Stimulated activated naive CD4-positive, alpha-beta T cell (primary cell): Measurements from ENCODE around the gene OPALIN.
"Not testable (repeated sequence)": the region's sequence is repeated elsewhere in the genome, so short reads cannot be mapped to it uniquely, and the experiment has no call there.

Source experiments
- DNase-seq, 6 experiments: peaks; one replicate each; lab custom pipeline; 2025; lab: John Stamatoyannopoulos, UW

OPALIN gene

DNA sequence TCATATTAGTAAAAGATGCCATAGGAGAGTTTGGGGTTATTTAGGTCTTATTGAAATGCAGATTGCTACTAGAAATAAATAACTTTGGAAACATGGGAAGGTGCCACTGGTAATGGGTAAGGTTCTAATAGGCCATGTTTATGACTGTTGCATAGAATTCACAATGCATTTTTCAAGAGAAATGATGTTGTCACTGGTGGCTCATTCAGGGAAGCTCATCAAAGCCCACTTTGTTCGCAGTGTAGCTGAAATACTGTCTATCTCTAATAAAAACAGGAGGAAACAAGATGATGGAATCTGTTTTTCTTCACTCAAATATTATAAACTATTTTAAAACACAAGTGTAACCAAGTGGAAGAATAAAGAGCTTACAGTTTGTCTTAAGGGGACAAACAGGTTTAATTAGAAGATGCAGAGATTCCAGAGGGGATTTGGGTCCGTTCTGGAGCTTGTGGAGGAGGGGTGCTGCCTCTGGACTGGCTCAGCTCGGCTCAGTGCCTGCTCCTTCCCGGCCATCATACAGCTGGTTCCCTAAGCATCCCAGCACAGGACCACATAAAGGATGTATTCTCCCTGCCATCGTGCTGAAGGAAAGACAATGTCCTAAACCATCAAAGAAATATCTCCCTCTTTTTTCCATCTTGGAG, 20.4 kb downstream of the OPALIN start:
- DNase-seq, result no peak

DNA sequence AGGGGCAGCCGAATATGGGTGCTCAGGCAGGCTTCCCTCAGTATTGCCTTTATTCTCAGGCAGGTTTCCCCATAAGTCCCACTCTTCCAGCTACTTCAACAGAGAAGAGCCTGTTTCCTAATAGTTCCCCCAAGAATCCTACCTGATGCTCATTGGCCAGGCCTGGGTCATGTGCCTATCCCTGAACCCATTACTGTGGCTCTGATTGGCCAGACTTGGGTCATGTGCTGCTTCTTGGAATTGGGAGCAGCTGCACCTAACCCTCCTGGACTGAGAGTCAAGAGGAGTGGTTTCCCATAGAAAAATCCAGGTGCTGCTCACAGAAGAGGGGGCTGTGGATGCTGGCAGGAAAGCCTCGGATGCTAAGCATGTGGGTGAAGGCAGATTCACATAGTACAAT, 21.7 kb downstream of the OPALIN start:
- no peak for DNase-seq

DNA sequence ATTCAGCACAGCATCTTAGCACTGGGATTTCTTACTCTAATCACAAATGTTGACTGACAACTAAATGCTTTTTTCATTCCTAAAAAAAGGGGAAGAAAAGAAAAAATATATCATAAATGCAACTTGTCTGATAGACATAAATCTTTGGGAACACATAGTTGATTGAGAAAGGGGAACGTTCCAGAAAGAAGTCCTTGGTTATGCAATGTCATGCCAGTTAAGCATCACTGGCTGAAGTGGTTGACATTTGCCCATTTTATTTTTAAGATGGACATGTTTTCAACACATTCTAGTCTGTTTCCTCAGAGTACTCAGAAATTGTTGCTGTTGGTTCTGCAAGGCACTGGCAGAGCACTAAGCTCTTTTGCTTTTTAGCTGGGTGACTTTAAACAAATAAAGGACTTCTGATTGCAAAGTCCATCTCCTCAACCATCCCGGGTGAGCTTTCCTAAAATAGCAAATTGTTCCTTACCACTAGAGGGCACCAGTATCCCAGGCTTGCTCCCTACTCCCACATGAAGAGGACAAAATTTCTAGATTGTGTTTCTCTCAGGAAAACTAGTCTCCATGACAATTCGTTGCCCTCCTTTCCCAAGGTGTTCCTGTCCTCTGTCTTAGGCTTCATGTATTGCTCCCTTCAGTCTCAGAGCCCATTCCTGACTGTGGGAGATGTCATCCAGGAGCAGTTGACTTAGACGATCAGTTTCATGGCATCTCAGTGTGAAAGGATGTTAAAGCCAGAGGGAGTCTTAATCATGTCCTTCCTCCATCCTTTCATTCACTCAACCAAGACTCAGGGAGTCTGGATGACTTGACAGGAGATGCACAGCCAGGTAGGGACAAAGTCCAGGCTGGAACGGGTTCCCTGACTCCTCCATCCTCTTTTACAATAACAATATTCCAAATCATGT, 23.9 kb downstream of the OPALIN start:
- peak in 1 of 6 experiments; percentile 2 for DNase-seq

DNA sequence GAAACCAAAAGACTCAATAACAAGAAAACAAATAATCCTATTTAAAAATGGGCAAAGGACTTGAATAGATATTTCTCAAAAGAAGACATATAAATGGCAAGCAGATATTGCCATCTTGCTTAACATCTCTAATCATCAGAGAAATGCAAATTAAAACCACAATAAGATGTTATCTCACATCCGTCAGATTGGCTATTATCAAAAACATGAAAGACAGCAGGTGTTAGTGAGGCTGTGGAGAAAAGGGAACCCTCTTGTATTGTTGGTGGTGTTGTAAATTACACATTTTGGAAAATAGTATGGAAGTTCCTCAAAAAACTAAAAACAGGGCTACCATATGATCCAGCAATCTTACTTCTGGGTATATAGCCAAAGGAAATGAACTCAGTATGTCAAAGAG, 25.7 kb downstream of the OPALIN start:
- peak in 3 of 6 experiments; percentile 59 to 66 (median 65) for DNase-seq

DNA sequence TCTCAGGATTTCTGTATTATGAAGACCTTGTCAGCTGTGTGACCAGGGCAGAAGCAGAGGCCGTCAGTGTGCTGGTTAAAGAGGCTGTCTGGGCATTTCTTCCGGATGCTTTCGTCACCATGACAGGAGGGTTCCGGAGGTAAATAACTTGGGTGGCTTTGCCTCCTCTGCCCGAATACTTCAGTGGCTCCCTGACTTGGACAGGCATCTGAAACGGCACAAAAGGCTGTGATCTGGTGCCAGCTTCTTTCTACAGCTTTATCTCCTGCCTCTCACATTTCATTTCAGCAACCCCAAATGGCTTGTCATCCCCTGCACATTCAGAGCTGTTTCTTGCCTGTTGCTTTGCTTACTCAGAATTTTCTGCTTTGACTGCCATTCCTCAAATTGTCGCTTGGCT, 31.3 kb downstream of the OPALIN start:
- no peak for DNase-seq

DNA sequence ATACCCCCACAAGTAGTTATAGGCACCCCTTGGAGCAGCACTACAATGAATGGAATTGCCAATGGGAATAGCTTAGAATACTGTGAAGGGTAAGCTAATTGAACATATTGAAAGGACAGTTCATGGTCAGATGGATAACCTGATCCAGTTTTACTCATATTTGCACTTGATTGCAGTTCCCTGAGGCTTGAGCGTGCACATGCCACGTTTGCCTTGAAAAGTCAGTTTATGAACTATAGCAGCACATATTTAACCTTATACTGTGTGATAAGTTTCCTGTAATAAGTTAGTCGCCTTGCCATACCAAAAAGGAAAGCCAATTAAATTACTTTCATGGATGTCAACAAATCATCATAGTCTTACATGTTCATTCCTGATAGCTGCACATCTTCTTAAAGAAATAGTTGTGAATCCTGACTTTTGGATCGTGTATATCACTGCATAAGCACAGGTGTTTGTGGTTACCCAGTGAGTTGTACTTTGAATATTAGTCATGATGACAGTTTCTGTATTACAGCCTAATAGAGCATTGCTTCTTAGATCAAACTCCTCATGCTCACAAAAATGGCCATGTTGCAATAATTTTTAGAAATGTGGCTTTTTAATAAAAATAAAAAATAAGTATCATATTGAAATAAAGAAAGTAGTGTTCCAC, 33.0 kb downstream of the OPALIN start:
- no peak for DNase-seq

DNA sequence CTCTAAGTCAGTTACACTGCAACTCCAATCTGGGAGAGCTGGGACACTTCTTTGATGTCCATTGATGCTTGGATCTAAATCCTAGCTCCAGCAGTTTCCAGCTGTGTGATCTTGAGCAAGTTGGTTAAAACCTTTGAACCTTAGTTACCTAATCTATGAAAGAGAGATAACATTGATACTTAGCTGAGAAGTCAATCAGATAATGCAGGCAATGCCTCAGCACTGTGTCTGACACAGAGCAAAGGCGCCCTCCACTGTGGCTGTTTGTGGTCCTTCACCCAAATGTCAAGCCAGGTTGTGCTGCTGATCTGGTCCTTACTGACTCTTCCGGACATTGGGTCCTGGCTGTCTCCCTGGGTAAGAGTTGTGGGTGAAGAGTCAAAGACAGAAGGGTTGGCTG, 34.4 kb downstream of the OPALIN start:
- no peak for DNase-seq

DNA sequence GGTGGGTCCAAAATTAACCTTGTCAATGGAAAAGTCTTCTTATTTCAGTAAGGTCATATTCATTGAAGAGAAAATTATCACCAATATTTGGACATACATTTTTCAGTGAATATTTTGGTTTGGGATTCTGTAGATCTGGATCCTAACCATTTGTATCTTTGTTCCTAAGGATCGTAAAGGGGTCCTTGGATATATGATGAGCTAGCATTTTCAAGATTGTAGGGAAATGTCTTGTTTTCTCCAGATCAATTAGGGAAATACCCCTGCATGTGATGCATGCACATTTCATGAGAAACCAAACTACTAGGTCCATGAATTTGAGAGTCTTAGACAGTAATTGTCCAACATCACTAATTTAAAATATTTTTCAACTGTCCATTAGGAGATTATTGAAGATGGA, 36.5 kb downstream of the OPALIN start:
- no peak for DNase-seq

DNA sequence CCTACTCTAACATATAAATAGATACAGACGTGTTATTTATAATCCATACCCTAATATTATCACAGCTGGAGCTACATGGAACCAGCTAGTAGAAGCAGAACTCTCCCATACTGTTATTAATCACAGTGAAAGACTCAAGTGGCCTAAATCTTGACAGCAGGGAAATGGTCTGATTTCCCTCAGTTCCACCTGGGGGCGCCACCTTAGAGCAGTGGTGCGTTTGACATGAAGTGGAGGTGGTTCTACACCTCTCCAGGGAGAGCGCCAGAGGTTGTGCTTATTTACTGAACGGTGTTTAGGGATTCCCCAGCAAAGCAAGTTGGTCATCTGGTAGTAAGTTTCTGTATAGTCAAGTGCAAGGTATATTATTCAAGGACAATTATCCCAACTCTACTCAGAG, 37.0 kb downstream of the OPALIN start:
- no peak for DNase-seq

DNA sequence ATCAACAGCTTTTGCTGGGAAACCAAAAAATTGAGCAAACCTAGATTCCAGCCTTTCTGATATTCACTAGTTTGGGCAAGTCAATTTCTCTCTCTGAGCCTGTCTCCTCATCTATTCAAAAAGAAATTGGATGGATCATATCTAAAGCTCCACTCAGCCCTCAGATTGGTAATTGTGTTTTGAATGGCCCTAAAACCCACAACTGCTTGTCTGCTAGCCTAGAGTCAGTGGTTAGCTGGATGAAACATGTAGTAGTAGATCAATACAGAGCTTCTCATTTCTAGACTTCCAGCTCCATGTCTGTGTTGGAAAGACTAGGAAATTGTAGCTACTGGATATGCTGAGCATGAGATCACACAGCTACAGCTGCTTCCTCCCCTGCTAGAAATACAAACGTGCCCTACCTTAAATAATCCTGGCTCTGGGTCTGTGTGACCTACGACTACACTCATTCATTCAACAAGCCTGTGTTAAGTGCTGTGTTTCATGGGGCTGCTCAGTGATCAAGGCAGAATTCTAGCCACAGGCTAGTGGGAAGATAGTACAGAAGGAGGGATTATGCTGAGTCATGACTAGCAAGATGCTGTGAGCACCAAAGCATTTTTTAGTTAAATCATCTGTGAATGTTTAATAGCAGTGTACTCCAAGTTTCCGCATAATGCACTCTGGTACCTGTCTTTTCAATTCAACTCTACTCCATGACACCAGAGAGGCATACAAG, 38.9 kb downstream of the OPALIN start:
- no peak for DNase-seq

DNA sequence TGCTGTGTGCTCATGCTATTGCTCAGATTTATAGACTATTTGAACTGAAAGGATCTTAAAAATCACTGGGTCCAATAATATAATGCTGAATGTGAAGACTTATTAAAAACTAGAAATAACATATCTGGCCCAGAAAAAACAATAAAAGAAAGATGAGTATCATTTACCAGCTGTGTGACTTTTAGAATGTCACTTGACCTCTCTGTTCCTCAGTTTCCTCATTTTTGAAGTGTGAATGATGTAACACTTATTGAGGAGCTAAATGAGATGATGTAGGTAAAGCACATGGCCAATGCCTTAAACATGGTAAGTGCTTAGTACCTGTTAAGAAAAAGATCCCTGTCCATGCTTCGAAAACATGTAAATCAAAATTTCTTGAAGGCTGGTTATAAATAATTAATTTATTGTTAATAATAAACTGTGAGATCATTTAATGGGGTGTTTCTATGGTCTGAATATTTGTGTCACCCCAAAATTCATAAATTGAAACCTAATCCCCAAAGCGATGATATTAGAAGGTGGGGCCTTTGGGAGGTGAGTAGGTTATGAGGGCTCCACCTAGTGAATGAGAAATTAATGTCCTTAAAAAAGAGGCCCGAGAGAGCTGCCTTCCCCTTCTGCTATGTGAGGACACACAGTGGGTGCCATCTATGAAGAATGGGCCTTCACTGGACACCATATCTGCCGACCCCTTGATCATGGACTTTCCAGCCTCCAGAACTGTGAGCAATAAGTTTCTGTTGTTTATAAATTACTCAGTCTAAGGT, 41.6 kb downstream of the OPALIN start:
- no peak for DNase-seq

DNA sequence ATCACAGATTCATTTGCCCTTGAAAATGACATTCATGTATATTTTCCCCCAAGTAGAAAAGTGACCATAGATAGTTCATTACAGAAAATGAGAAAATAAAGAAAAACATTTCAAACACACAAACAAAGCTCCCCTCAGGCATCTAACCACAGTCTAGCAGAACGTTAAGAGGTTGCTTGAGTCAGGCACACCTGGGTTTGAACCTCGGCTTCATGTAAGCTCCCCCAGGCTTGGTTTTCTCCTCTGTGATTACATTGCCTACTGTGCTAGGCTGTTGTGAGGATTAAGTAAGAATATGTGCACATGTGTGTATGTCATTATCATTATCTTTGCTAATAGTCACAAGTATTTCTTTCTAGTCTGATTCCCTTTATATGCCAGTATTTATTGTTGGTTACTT, 45.5 kb downstream of the OPALIN start:
- no peak for DNase-seq

DNA sequence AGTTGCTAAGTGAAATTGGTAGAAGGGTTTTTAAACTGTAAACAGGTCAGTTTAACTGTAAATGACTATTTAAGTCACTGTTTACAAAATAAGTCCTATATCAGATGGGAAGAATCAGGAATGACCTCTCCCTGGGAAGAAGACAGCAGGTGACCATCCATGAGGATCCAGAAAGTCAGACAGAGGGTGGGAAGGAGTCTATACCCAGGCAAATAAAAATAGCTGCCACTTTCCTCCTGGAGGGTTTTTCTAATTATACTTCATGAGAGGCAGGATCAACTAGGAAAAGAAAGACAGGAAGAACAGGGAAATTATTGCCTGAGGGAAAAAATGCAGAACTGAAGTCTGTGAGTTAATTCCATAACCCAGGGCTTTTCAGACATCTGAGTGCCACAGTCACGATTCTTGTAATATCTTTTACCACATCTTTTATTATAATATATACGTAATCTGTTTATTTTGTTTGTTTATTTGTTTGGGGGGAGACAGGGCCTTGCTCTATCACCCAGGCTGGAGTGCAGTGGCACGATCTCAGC, 47.6 kb downstream of the OPALIN start:
- no peak for DNase-seq

DNA sequence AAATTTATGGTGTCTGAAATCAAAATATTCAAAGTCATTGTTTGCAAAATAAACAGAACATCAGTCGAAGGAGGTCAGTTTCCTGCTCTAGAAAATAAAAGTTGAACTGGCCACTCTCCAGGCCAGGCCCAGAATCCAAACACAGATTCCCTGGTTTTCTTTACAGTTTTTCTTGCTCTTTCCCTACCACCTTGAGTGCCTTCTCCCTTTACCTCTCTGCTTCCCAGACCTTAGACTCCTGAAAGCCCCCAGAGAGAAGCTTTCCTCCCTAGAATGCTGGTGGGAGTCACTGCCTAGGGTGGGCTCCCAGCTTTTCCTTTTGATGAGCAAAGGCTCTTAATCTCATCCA, 48.5 kb downstream of the OPALIN start:
- no peak for DNase-seq

DNA sequence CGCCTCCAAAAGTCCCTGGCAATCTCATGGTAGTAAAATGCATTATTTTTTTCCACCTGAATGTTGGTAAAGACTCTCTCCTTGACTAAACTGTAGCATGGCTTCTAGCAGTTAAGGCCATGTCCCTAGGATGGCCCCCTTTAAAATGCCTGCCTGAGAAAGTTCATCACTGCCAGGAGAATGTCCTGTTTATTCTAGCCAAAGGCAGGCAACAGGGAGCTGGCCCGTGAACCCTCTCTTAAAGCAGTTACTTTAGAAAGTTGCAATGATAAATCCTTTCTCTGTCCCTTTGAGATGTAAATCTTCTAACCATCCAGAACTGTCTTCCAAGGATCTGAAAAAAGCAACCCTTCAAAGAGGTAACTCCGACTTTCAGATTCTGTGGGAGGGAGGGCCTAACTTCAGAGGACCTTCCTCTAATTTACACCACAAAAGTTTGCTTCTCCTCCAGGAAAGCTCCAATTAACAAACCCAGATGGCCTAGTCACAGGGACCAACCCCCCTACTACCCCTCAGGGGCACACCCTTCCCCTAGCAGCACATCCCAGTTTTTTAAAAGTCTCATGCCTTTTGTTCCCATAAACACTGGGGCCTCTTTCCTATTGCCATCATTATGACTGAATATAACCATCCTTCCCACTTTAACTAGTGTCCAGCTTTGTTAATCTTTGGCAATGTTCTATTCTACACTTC, 49.0 kb downstream of the OPALIN start:
- no peak for DNase-seq

DNA sequence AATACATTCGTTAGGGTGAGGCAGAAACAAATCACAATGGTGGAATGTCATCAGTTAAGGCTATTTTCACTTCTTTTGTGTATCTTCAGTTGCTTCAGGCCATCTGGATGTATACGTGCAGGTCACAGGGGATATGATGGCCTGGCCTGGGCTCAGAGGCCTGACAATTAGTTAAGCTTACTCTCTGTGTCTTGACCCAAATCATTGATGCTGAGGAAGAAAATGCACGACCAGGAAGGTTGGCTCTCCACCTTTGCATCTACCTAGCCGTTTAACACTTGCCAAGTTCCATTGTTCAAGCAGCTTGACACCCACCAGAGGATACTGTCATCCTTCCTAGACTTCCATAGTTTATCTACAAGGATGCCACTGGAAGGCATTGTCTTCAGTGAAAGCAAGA, 49.9 kb downstream of the OPALIN start:
- DNase-seq, result not testable (repeated sequence)

DNA sequence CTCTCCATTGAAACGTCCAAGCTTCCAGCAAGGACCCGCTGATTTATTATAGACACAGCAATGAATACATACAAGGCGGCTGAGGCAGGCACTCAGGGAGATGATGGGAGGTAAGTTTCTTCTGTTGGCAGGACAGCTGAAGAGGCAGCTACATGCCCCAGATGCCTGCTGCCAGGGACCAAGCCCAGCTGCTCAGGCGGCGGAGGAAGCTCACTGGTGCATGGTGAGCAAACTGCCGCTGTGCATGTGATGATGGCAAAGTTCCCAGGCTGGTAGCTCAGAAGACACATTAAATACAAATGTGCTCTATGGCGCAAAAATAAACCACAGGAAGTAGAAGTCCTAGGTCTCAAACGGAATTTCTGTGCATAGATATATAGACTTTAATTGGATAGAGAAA, 52.3 kb downstream of the OPALIN start:
- peak in 4 of 6 experiments; percentile 9 to 45 (median 24) for DNase-seq

DNA sequence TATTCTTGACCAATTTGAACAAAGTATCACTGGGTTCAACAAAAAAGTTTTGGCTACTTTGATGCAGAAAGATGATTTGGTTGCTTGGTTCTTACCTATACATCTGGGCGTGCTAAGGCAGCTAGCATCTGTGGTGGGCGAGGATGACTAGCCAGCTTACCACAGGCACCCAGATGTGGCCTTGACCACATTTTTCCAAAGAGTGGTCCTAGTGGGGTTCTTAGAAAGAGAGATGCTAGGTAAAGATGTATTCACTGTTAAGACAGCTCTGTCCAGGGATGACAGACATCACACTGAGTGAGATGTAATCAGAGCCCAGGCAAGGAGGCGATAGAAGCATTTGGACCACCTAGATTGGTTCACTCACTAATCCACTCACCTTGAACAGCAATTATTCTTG, 53.8 kb downstream of the OPALIN start:
- DNase-seq, result no peak

DNA sequence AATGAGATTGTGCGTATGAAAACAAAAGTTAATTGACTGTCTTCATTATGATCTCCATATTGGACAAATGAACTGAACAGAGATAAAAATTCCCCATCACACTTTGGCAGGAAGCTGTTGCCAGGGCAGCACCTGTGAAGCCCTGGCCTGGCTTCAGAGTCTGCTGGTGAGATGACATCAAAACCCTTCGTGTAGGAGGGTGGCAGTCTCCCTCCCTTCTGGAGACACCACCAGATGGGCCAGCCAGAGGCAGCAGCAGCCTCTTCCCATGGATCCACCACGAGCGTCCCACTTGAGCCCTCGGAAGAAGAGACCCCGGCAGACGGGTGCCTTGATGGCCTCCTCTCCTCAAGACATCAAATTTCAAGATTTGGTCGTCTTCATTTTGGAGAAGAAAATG, 54.6 kb downstream of the OPALIN start, which contains the start of gene DNTT:
Gene DNTT, plus strand, starts transcription at position 205 of the 400 bp plus-strand sequence. Its CDS starts 64 bp downstream, at position 269.
- DNase-seq, result no peak

DNA sequence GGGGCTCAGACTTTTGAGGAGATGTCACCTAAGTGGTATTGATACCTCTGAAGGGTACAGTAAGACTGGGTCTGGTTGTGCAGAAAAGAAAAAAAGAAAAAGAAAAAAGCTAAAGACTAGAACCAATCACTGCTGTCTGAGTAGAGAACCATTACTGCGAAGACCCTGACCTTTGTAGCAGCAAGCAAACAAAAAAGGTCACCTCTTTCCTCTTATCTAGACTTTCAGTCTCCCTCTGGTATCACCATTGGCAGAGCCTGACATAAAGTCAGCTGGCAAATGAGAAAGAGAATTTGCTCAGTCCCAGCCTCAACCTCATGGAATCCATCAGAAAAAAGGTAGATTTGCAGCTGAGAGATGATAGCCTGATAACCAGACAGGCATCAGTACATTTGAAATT, 57.2 kb downstream of the OPALIN start:
- DNase-seq, result no peak

DNA sequence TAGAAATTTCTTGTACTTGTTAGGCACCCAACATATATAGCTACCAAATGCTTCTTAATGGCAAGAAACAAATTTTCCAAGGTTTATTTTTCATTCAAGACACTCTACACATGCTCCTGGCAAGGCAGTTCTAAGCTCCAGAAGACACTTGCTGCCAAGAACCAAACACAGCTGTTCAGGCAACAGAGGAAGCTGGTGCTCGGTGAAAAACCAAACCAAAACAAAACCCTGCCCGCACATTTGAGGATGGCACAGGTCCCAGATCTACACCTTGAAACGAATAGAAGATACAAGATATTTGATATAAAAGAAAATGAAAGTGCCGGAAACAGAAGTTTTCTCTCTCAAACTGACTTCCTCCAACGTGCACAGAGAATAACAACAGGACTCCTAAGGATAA, 59.4 kb downstream of the OPALIN start:
- DNase-seq, result peak in 4 of 6 experiments; percentile 19 to 77 (median 73)
